HG02759 (cell line): ENCODE measurements around the gene TALDO1.
A peak's percentile ranks its signal among the peaks of the same experiment; 100 is the strongest.

ENCODE experiments used
- ATAC-seq: cut with Tn5 transposase; IDR thresholded peaks from one replicate; pipeline ENCODE4 v1.9.1; 2021; ENCODE audit warnings: mild to moderate bottlenecking, moderate library complexity; ENCODE audit not compliant: unreplicated experiment

Gene TALDO1

DNA sequence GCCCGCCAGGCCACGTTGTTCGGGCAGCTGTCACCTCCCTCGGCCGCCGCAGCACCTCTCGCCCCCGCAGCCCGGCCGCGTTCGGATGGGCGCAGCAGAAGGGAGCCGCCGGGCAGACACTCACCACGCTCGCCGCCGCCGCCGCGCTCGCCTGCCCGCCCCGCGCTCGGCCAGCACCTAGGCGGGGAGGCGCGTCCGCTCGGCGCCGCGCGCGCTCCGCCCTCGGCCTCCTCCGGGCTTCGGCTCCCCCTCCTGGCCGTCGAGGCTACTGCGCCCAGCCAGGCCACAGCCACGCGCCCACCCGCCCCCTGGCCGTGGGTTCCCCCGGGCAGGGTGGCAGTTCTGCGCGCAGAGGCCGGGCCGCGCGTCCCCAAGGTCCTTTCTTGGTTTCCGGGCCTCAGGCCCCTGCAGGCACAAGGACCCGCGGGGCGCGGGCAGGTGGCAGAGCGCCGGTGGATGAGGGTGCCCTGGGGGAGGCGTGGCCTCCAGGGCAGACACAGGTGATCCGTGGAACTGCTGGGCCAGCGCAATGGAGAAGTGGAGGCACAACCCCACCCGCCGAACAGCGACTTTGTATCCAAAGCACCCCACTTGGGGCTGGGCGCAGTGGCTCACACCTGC is 50.9 kb downstream of the TALDO1 start, which contains the start of gene SLC25A22:
Gene SLC25A22, minus strand, starts transcription at position 189 of the 621 bp plus-strand sequence. CDS start 3,275 bp downstream, outside the sequence.
- peak; percentile 69 for ATAC-seq

- no peak for ATAC-seq
Measured at GRCh38 chr11:799641-800316, 52.5 kb downstream of the TALDO1 start.

DNA sequence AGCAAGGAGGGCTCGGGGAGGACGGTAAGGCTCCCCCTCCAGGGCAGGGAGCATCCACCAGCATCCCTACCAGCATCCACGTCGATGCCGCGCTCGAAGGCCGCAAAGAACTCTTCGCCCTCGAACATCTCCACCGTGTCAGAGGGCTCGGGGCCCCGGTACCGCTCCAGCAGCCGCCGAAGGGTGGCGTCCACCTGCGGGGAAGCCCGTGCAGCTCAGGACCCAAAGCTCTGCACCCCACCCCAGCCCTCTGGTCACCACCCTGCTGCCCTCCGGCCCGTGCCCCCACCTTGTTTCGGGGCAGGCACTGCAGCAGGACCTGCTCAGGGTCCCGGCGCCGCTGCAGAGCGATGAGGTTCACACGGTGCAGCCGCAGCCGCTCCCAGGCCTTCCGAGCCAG is 53.2 kb downstream of the TALDO1 start:
- no peak for ATAC-seq

- no peak for ATAC-seq
Measured at GRCh38 chr11:801097-801780, 54.0 kb downstream of the TALDO1 start.

- ATAC-seq = no peak
Measured at GRCh38 chr11:802018-802617, 54.9 kb downstream of the TALDO1 start.

GRCh38 chr11:802693-803466 is 55.6 kb downstream of the TALDO1 start:
- no peak for ATAC-seq

DNA sequence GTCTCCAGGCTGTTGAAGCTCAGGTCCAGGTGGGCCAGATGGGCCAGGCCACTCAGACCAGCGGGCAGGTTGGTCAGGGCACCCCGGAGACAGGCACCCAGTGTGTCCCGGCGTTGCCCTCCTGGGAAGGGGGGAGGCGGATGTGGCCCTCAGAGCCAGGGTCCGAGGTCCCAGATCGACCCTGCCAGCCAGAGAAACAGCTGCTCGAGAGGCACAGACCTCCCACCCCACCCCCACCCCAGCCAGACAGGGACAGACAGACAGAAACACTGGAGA is 56.1 kb downstream of the TALDO1 start:
- no peak for ATAC-seq

- no peak for ATAC-seq
Measured at GRCh38 chr11:803770-804598, 56.7 kb downstream of the TALDO1 start.

DNA sequence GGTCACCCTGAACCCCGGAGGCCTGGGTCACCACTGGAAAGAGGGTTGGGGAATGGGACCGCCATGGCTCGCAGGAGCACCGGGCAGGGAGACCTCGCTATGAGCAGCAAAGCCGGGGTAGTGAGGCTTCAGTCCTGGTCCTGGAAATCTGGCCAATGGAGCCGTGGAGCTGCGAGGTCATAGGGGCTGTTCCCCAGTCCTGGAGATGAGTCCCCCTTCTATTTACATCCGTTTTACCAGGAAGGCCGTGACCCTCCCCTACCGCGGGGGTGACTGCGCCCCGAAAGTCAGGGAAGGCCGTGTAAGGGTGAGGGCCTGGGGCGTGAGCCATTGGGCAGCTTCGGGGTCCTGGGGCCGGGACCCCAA is 57.3 kb downstream of the TALDO1 start:
- ATAC-seq = no peak

GRCh38 chr11:808427-809286 is 61.4 kb downstream of the TALDO1 start:
- ATAC-seq = no peak

DNA sequence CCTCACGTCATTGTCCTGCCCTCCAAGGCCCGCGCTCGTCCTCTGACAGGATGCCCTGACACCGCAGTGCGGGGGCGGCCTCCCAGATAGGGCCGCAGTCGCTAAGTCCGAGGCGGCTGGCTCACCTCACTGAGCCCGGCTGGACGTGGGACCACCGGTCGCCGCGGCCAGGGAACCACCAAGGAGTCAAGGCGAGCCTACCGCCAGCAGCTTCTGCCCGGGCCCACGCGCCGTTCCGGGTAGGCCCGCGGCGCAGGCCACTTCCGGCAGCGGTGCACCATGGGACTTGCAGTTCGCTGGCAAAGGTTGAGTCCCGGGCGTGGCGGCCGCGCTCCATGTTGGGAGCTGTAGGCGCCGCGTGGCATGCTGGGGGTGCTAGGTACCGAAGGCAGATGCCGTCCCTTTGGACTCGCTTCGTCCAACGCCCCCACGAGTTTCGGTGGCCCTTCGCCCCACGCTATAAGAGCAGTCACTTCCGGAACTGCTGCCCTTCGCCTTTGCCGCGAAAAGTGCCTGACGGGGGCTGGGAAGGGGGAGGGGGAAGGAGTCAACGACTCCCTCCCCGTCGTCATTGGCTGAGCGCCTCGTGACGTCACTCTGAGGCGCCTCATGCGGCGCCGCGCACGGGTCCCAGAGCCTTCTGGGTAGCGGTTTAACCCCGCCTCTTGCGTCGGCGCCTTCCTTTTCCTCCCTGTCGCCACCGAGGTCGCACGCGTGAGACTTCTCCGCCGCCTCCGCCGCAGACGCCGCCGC is 62.2 kb downstream of the TALDO1 start, which contains the start of gene RPLP2:
Gene RPLP2, plus strand, starts transcription at position 681 of the 753 bp plus-strand sequence. CDS start 268 bp downstream, outside the sequence.
- ATAC-seq = peak; percentile 78

DNA sequence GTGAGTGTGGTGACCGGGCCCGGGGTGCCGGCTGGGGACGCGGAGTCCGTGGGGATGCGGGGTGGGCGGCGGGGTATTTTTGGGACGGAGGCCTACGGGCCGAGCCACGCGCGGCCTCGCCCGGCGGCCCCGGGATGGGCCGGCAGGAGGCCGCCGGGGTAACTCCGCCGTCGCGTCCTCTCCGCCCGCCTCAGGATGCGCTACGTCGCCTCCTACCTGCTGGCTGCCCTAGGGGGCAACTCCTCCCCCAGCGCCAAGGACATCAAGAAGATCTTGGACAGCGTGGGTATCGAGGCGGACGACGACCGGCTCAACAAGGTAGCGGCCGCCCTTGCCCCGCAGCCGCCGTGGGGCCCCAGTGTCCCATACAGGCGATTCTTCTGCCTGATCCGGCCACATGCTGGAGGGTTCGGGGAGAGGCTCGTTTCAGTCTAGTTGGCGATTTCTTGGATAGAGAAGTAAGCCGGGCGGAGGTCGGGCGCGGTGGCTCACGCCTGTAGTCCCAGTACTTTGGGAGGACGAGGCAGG is 62.8 kb downstream of the TALDO1 start:
- peak; percentile 9 for ATAC-seq

GRCh38 chr11:811446-812245 is 64.4 kb downstream of the TALDO1 start:
- ATAC-seq = no peak

GRCh38 chr11:812390-812789 is 65.1 kb downstream of the TALDO1 start:
- ATAC-seq = no peak

GRCh38 chr11:813072-813455 is 65.8 kb downstream of the TALDO1 start:
- ATAC-seq = no peak

- ATAC-seq = no peak
Measured at GRCh38 chr11:813456-814096, 66.3 kb downstream of the TALDO1 start.
